Kidney (tissue), 14 donors: Measurements from ENCODE around the gene C14orf132. TPM values are rescaled to one million over a fixed set of nuclear protein-coding genes. Genes with fewer than 3 reads are reported as not detected.

ENCODE experiments used
- DNase-seq, 5 donors: peaks; one replicate each; pipeline ENCODE4 v3.0.0-alpha.2; 2013 to 2020
- FAIRE-seq: peaks from 2 replicates; lab custom pipeline; 2012; peaks lifted over from hg19 to GRCh38; lab: Jason Lieb, UNC
- H3K27ac ChIP-seq, 2 donors: one replicate each; pipeline ENCODE4 v1.7.0; 2013; ENCODE audit warnings: low read depth in 2 of 2, low read length in 2 of 2, inconsistent platforms in 1 of 2
- H3K27me3 ChIP-seq: one replicate; pipeline ENCODE4 v1.7.1; 2013; ENCODE audit warnings: low read length, inconsistent platforms; ENCODE audit not compliant: control insufficient read depth, insufficient read depth
- H3K36me3 ChIP-seq, 3 donors: one replicate each; pipeline versions ENCODE4 v1.7.0 to v1.7.1; 2013; ENCODE audit warnings: low read length in 3 of 3, control low read depth in 1 of 3, inconsistent platforms in 1 of 3; ENCODE audit not compliant: insufficient read depth in 3 of 3, control insufficient read depth in 2 of 3
- H3K4me1 ChIP-seq, 3 donors: one replicate each; pipeline versions ENCODE4 v1.7.0 to v1.7.1; 2013; ENCODE audit warnings: low read length in 3 of 3, inconsistent platforms in 1 of 3, low read depth in 1 of 3; ENCODE audit not compliant: control insufficient read depth in 2 of 3, insufficient read depth in 2 of 3
- H3K4me3 ChIP-seq, 3 donors: one replicate each; pipeline versions ENCODE4 v1.7.0 to v1.8.1; 2013; ENCODE audit warnings: low read length in 3 of 3, control low read depth in 1 of 3, inconsistent platforms in 1 of 3
- H3K9ac ChIP-seq, 3 donors: one replicate each; pipeline versions ENCODE4 v1.7.0 to v1.7.1; 2013; ENCODE audit warnings: low read length in 3 of 3, control low read depth in 1 of 3, inconsistent platforms in 1 of 3
- H3K9me3 ChIP-seq, 3 donors: one replicate each; pipeline versions ENCODE4 v1.7.0 to v1.7.1; 2013; ENCODE audit warnings: low read length in 3 of 3, control low read depth in 1 of 3, inconsistent platforms in 1 of 3; ENCODE audit not compliant: control insufficient read depth in 2 of 3, insufficient read depth in 1 of 3
- intact Hi-C: fragments of 100-400 bp; cut with DNase I; formaldehyde crosslinking; loops from one replicate; pipeline ENCODE4 v1.11.1; 2022
- polyA plus RNA-seq: library from polyadenylated mRNA; stranded (reverse); fragments of 350-450 nt; fragmentation: Illumina TruSeq; extraction: RNeasy Lipid Tissue Mini Kit (QIAGEN cat#74804); gene quantifications from one replicate; pipeline ENCODE4 v1.2.3, GENCODE V29; 2014; ENCODE audit warnings: low read depth, low replicate concordance; ENCODE audit not compliant: insufficient read depth
- total RNA-seq: library from RNA; stranded (reverse); fragmentation: NEBNext Ultra II Directional; extraction: Animal tissue kit (Norgen Biotek cat#: 25700); gene quantifications from one replicate; pipeline ENCODE4 v1.2.1, GENCODE V29; 2021
- TF ChIP-seq, protein P1 (sequence below): IDR thresholded peaks from 3 replicates; pipeline ENCODE4 v1.5.1; 2012; ENCODE audit warnings: mild to moderate bottlenecking, moderate library complexity, borderline replicate concordance; ENCODE audit not compliant: insufficient read depth; ENCODE audit errors: extremely low read depth
- donor health status: control.
- donor health status: control.
- donor health status: control.
- donor health status: control.
- donor health status: control.
- donor health status: DM: yes; HTN: yes; CAD: no.
- donor health status: Normal renal cell carcinoma (clear cell type).

Gene C14orf132
- total and polyA plus RNA-seq, 2 donors from 2014 or later, result 6.0 to 17.5 TPM

DNA sequence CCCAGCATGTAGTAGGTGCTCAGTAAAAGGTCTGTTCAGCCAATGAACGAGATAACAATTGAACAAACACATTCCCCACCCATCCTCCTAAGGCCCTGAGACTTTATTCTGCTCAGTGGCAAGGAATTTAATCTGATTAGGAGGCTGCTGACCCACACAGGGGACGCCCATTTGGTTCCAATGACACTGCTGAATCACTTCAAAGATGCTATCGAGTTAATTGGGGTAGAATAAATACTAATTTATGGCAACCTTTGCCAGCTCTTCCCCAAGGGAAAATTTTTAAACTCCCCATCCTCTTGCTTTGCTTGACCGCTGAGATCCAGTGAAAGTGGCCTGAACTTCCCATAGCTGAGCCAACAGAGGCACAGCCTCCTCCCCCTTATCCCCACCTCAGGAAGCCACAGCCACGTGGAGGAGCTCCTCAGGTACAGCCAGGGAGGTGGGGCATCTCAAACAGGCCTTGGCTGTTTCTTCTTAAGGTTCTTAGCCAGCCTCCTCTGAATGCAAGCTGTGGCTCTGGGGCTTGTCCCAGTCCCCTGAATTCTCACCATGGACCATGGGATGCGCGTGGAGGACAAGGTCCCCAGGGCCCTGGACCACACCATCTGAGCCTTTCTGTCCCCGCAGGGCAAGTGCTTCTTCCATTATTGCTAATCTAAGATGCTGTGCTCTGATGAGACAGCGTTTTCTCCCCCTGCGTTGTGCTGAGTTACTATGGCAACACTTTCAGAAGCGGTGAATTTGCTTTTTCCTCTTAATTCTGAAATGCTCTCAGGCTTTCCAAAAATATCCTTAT, 26.7 kb downstream of the C14orf132 start:
- H3K27me3 ChIP-seq, result no peaks in the 10 kb centered on the region
- no peaks in the 10 kb centered on the region for H3K4me1 ChIP-seq
- no peaks in the 10 kb centered on the region for H3K9me3 ChIP-seq
- intact Hi-C loops, result no loop called here
- TF ChIP-seq, protein P1, sequence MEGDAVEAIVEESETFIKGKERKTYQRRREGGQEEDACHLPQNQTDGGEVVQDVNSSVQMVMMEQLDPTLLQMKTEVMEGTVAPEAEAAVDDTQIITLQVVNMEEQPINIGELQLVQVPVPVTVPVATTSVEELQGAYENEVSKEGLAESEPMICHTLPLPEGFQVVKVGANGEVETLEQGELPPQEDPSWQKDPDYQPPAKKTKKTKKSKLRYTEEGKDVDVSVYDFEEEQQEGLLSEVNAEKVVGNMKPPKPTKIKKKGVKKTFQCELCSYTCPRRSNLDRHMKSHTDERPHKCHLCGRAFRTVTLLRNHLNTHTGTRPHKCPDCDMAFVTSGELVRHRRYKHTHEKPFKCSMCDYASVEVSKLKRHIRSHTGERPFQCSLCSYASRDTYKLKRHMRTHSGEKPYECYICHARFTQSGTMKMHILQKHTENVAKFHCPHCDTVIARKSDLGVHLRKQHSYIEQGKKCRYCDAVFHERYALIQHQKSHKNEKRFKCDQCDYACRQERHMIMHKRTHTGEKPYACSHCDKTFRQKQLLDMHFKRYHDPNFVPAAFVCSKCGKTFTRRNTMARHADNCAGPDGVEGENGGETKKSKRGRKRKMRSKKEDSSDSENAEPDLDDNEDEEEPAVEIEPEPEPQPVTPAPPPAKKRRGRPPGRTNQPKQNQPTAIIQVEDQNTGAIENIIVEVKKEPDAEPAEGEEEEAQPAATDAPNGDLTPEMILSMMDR, result no peak
- H3K27ac ChIP-seq, result no peak overlapping the region
- H3K9ac ChIP-seq, result no peak overlapping the region
- DNase-seq (peak in 1 of 5 donors; percentile 25), FAIRE-seq (no peak)
- H3K4me3 ChIP-seq, result no peak overlapping the region
- H3K36me3 ChIP-seq, result no peaks in the 10 kb centered on the region

DNA sequence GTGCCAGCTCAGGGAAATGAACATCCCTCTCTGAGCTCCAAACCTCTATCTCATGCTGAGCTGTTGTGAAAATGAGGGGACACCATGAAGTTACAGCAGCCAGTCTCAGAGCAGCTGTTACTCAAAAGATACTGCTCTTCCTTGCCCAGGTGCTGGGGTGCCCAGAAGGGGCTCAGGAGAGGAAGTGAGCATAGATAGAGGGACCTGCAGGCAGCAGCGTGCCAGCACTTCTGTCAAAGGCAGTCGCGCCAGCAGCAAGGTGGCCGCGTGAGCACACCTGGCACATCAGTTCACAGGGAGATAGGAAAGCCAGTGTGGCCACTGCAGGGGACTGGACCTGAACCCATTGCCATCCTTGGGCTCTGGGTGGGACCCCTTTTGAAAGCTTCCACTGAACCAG, 27.8 kb downstream of the C14orf132 start:
- Histone ChIP-seq H3K27ac (no peak overlapping the region), H3K36me3 (no peaks in the 10 kb centered on the region), H3K4me3 (no peak overlapping the region), H3K9me3 (no peaks in the 10 kb centered on the region), H3K9ac (no peak overlapping the region), H3K27me3 (no peaks in the 10 kb centered on the region), H3K4me1 (no peaks in the 10 kb centered on the region)
- intact Hi-C loops, result no loop called here
- DNase-seq, result peak in 1 of 5 donors; percentile 11
- no peak for FAIRE-seq
- TF ChIP-seq, protein P1, result no peak

DNA sequence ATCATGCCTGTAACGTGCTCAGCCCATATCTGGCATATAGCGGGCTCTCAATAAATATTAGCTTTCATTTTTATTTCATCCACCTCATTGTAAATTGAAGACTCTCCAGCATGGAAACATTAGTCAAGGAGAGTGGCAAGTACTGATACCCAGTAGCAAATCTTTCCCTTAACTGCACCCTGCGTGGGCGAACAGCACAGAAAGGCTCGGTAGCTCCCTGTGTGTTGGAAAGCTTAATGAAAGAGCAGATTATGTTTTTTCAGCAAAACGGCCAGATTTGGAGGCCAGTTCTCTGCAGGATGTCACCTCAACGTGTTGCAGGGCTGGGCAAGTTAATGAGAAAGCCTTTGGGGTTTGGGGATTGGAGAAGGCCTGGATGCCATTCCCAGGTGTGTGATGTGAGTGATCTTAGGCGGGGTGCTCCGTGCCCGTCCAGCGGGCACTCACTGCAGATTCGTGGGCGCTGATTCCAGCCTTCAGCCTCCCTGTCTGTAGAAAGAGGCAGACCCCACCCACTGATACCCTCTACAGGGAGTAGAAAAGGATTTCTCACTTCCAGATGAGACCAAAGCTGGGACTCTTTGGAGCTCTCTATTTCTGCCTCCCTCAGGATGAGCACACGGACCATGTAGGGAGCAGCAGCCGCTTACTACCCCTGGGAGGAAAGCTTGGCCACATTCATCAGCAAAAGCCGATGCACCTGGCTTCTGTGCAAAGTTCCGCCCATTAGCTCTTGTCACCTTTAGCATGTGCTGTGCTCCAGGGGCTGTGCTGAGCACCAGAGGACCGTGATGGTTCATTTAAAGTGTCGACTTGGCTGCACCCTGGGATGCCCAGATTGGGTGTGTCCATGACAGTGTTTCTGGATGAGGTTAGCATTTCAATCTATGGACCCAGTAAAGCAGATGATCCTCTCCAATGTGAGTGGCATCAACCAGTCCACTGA, 29.1 kb downstream of the C14orf132 start:
- no peak for FAIRE-seq
- no peaks in the 10 kb centered on the region for H3K9me3 ChIP-seq
- no peak overlapping the region for H3K9ac ChIP-seq
- no peaks in the 10 kb centered on the region for H3K36me3 ChIP-seq
- H3K27ac ChIP-seq, result no peak overlapping the region
- no peaks in the 10 kb centered on the region for H3K27me3 ChIP-seq
- no peak overlapping the region for H3K4me3 ChIP-seq
- no peaks in the 10 kb centered on the region for H3K4me1 ChIP-seq
- TF ChIP-seq, protein P1, result no peak
- intact Hi-C loops, result no loop called here
- DNase-seq, result peak in 1 of 5 donors; percentile 18
